GM21381 (cell line): Measurements from ENCODE around the gene HPN.

Experiments
- ATAC-seq: cut with Tn5 transposase; IDR thresholded peaks from one replicate; pipeline ENCODE4 v1.9.1; 2021; ENCODE audit warnings: mild to moderate bottlenecking, moderate library complexity; ENCODE audit not compliant: unreplicated experiment

HPN gene

GRCh38 chr19:35060160-35060855, 18.8 kb downstream of the HPN start:
- ATAC-seq = no peak

- ATAC-seq = no peak
Observed at GRCh38 chr19:35061583-35062373, 20.3 kb downstream of the HPN start.

- ATAC-seq = no peak
Observed at GRCh38 chr19:35062942-35063341, 21.4 kb downstream of the HPN start.

- ATAC-seq = no peak
Observed at GRCh38 chr19:35063940-35064818, 22.7 kb downstream of the HPN start.

GRCh38 chr19:35065574-35065973, 24.1 kb downstream of the HPN start:
- ATAC-seq = no peak

GRCh38 chr19:35066121-35066520, 24.6 kb downstream of the HPN start:
- ATAC-seq = no peak

- ATAC-seq = peak; percentile 80
Observed at GRCh38 chr19:35066691-35067563, 25.4 kb downstream of the HPN start.

- no peak for ATAC-seq
Observed at GRCh38 chr19:35068941-35069634, 27.6 kb downstream of the HPN start.

GRCh38 chr19:35069696-35070095, 28.2 kb downstream of the HPN start:
- ATAC-seq = no peak

GRCh38 chr19:35070471-35070870, 28.9 kb downstream of the HPN start:
- ATAC-seq = no peak

- ATAC-seq = no peak
Observed at GRCh38 chr19:35073516-35073915, 32.0 kb downstream of the HPN start.

GRCh38 chr19:35073941-35074340, 32.4 kb downstream of the HPN start:
- ATAC-seq = no peak

- ATAC-seq = no peak
Observed at GRCh38 chr19:35074426-35075201, 33.1 kb downstream of the HPN start.

- ATAC-seq = no peak
Observed at GRCh38 chr19:35075202-35076025, 33.9 kb downstream of the HPN start.

- ATAC-seq = no peak
Observed at GRCh38 chr19:35076026-35076370, 34.5 kb downstream of the HPN start.

- no peak for ATAC-seq
Observed at GRCh38 chr19:35076657-35077056, 35.1 kb downstream of the HPN start.

GRCh38 chr19:35077411-35078223, 36.1 kb downstream of the HPN start:
- no peak for ATAC-seq

GRCh38 chr19:35079826-35080225, 38.3 kb downstream of the HPN start:
- ATAC-seq = no peak
